Measurements from ENCODE around the gene GPRIN1.

GPRIN1 gene

GRCh38 chr5:176596689-176597416, 13.1 kb downstream of the GPRIN1 start:
- H3K36me3 ChIP-seq (ENCODE audit: control insufficient read depth in 2 of 2, insufficient read depth in 1 of 2, low read length in 2 of 2), result peaks cover 0 to 7% of the 10 kb centered on the region in 2 experiments; a peak in 1 of 3 replicates
- H3K4me3 ChIP-seq (ENCODE audit: low read depth, low read length), result no peak overlapping the region
- POLR2A ChIA-PET, result no interaction called here
- no peak for TF ChIP-seq ZNF19 (tag by site-specific recombination; IDR thresholded peaks at IDR 0.05; ENCODE audit: low read depth)
- TF ChIP-seq TSHZ1 (tag by site-specific recombination; IDR thresholded peaks at IDR 0.05; ENCODE audit: borderline replicate concordance), result no peak
- no peak for TF ChIP-seq ZNF792 (tag by site-specific recombination; IDR thresholded peaks at IDR 0.05)
- no peak for TF ChIP-seq SCRT1 (tag by site-specific recombination; IDR thresholded peaks at IDR 0.05; ENCODE audit: borderline replicate concordance)
- no peaks in the 10 kb centered on the region for H3K4me1 ChIP-seq (ENCODE audit: control insufficient read depth, insufficient read depth, low read length)
- CTCF ChIA-PET, result no interaction called here
- H3K27ac ChIP-seq (ENCODE audit: extremely low read depth, low read depth, low read length), result no peak overlapping the region
- H3K9me3 ChIP-seq (ENCODE audit: control insufficient read depth, insufficient read depth, low read depth, low read length), result no peaks in the 10 kb centered on the region

GRCh38 chr5:176596069-176596644, 13.8 kb downstream of the GPRIN1 start:
- H3K27ac ChIP-seq (ENCODE audit: extremely low read depth, low read depth, low read length), result no peak overlapping the region
- H3K36me3 ChIP-seq (ENCODE audit: control insufficient read depth in 2 of 2, insufficient read depth in 1 of 2, low read length in 2 of 2), result peaks cover 0 to 7% of the 10 kb centered on the region in 2 experiments; a peak in 1 of 3 replicates
- ChIA-PET CTCF (no interaction called here), POLR2A (no interaction called here)
- no peak for TF ChIP-seq OVOL3 (tag by site-specific recombination; IDR thresholded peaks at IDR 0.05)
- TF ChIP-seq ZEB2 (tag by site-specific recombination; IDR thresholded peaks at IDR 0.05), result no peak
- no peak for TF ChIP-seq ZNF266 (tag by site-specific recombination; IDR thresholded peaks at IDR 0.05; ENCODE audit: low read depth)
- H3K4me1 ChIP-seq (ENCODE audit: control insufficient read depth, insufficient read depth, low read length), result no peaks in the 10 kb centered on the region
- H3K9me3 ChIP-seq (ENCODE audit: control insufficient read depth, insufficient read depth, low read depth, low read length), result no peaks in the 10 kb centered on the region
- no peak overlapping the region for H3K4me3 ChIP-seq (ENCODE audit: low read depth, low read length)

- CTCF ChIA-PET, result no interaction called here
- peaks cover 0 to 7% of the 10 kb centered on the region in 2 experiments; a peak in 1 of 3 replicates for H3K36me3 ChIP-seq (ENCODE audit: control insufficient read depth in 2 of 2, insufficient read depth in 1 of 2, low read length in 2 of 2)
- H3K27ac ChIP-seq (ENCODE audit: extremely low read depth, low read depth, low read length), result no peak overlapping the region
- H3K9me3 ChIP-seq (ENCODE audit: control insufficient read depth, insufficient read depth, low read depth, low read length), result no peaks in the 10 kb centered on the region
- POLR2A ChIA-PET, result no interaction called here
- no peaks in the 10 kb centered on the region for H3K4me1 ChIP-seq (ENCODE audit: control insufficient read depth, insufficient read depth, low read length)
- no peak for TF ChIP-seq ZNF561 (tag by site-specific recombination; IDR thresholded peaks at IDR 0.05; ENCODE audit: borderline replicate concordance)
- TF ChIP-seq KLF10 (tag by site-specific recombination; IDR thresholded peaks at IDR 0.05), result no peak
- no peak for TF ChIP-seq ZNF639 (tag by site-specific recombination; IDR thresholded peaks at IDR 0.05)
- TF ChIP-seq ZNF626 (tag by site-specific recombination; IDR thresholded peaks at IDR 0.05), result no peak
- no peak for TF ChIP-seq ZBTB17 (tag by site-specific recombination; IDR thresholded peaks at IDR 0.05)
- no peak for TF ChIP-seq ZNF184 (tag by site-specific recombination; IDR thresholded peaks at IDR 0.05)
- no peak for TF ChIP-seq ZNF426 (tag by site-specific recombination; IDR thresholded peaks at IDR 0.05)
- no peak for TF ChIP-seq ZNF404 (tag by site-specific recombination; IDR thresholded peaks at IDR 0.05)
- TF ChIP-seq ZNF596 (tag by site-specific recombination; IDR thresholded peaks at IDR 0.05), result no peak
- no peak for TF ChIP-seq PRDM2 (tag by site-specific recombination; IDR thresholded peaks at IDR 0.05; ENCODE audit: borderline replicate concordance)
- no peak for TF ChIP-seq ZNF433 (tag by site-specific recombination; IDR thresholded peaks at IDR 0.05; ENCODE audit: low read depth)
- TF ChIP-seq ZBTB7A (tag by site-specific recombination; IDR thresholded peaks at IDR 0.05; ENCODE audit: low read depth), result no peak
- H3K4me3 ChIP-seq (ENCODE audit: low read depth, low read length), result no peak overlapping the region
These were observed 14.5 kb downstream of the GPRIN1 start for GRCh38 chr5:176595386-176595943.
